HUDEP-2 (cell line): ENCODE results near the gene STIL.
A peak's percentile ranks its signal among the peaks of the same experiment; 100 is the strongest.

Source experiments
- DNase-seq, 76 experiments: peaks; one replicate each; lab custom pipeline; 2025; ENCODE audit not compliant: unreplicated experiment in 76 of 76; lab: John Stamatoyannopoulos, UW

Gene STIL

GRCh38 chr1:47224676-47225399 is 89.1 kb downstream of the STIL start:
- peak in 12 of 76 experiments; percentile 16 to 48 (median 28) for DNase-seq

- DNase-seq = no peak
These were observed 89.8 kb downstream of the STIL start for GRCh38 chr1:47223921-47224675.

GRCh38 chr1:47223174-47223920 is 90.6 kb downstream of the STIL start:
- no peak for DNase-seq

GRCh38 chr1:47222476-47222875 is 91.5 kb downstream of the STIL start:
- no peak for DNase-seq

DNA sequence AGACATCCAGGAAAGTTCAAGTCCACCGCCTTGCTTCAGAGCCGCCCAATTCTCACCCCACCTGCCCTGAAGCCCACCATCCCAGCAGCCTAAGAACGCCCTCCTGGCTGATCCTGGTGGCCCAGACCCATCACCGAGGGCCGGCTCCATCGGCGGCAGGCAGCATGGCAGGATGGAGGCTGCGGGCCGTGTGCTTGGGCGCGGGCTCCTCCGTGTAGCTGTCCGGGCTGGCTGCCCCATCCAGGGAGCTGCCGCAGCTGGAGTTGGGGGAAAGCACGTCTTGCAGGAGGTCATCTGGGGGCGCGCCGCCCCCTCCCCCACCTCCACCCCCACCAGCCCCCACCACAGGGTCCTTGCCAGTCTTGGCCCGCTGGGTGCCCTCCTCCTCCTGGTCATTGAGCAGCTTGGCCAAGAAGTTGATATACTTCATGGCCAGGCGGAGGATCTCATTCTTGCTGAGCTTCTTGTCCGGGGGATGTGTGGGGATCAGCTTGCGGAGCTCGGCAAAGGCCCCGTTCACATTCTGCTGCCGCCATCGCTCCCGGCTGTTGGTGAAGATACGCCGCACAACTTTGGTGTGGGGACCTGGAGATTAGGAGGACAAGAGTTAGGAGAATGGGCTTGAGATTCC is 94.2 kb downstream of the STIL start:
- no peak for DNase-seq

- no peak for DNase-seq
These were observed 94.9 kb downstream of the STIL start for GRCh38 chr1:47219001-47219400.

GRCh38 chr1:47216278-47217059 is 97.5 kb downstream of the STIL start:
- DNase-seq = no peak

DNA sequence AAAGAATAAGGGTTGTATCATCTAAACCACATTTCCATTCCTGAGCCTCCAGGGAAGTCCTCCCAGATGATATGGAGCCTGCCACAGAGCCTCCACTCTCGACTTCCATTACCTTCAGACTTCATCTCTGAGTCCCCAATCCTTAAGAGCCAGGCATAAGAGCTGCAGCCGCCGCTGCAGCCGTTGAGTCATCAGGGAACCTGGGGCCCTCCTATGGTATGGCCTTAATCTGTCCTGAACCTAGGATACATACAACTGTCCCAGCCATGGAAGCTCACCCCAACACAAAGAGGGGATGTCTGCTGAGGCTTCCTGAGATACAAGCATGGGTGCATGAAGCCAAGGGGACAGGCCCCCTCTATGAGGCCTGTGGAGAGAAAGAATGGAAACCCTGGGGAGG is 98.2 kb downstream of the STIL start:
- DNase-seq = no peak

DNA sequence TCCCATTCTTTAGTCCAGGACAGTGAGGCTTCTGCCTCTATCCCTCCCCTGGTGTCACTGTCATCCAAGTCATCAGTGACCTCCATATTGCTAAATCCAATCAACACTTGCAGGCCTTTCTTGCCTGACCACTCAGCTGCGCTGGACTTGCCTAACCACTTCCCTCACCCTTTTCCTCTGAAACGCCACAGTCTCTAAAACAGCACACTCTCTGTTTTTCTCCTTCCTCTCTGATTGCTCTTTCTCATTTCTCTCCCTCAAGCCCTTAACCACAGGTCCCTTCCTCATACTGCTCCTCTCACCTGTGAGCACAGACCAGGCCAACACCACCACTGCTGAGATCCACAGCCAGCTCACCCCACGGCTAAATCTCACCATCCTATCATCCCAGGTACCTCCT is 99.4 kb downstream of the STIL start:
- no peak for DNase-seq

- peak in 75 of 76 experiments; percentile 25 to 89 (median 71) for DNase-seq
These were observed 100.5 kb downstream of the STIL start for GRCh38 chr1:47213230-47213963.

DNA sequence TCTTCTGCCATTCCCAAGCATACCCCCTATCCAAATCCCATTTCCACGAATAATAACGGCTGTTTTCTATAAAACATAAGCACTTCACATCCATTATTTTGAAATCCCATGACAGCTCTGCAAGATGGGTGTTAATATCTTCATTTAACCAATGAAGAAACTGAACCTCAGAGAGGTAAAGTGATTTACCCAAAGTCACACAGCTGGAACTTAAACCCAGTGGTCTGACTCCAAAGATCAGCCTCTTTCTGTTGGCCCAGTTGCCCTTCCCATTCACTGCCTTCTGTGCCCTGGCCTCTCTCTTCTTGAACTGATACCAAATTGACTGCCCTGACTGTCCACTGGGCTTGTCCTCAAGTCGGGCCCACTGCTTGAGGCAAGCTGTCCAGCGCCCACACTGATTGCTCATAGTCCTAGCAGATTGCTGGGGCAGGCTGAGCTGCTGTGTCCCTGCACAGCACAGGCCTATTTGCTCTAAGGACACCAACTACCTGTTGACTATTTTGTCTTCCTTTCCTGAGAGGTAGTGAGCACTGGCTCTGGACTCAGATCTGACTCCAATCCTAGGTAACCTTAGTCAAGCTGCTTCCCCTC is 101.2 kb downstream of the STIL start:
- no peak for DNase-seq

DNA sequence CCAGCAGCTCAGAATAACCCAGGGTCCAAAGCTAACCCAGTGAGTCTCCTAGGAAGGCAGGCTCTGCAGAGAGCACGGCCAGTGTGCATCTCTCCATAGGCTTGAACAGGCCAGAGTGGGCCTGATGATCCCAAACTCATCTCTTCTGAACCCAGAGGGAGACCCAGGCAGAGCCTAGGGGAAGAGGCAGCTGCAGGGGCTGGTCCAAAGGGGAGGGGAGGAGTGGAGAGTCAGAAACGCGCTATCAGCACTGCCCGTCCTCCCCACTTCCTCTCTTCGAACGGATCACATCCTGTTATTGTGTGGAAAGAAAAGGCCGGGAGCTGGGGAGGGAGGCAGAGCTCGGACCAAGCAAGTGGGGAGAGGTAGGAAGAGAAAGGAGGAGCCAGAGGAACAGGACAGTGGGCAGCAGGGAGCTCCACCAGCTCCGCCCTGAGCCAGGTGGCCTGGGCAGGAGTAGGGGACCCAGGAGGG is 102.1 kb downstream of the STIL start:
- DNase-seq = peak in 2 of 76 experiments; percentile 9 to 18

GRCh38 chr1:47210666-47211065 is 103.3 kb downstream of the STIL start:
- no peak for DNase-seq

GRCh38 chr1:47209725-47210325 is 104.1 kb downstream of the STIL start:
- no peak for DNase-seq

- no peak for DNase-seq
These were observed 104.9 kb downstream of the STIL start for GRCh38 chr1:47209091-47209490.

DNA sequence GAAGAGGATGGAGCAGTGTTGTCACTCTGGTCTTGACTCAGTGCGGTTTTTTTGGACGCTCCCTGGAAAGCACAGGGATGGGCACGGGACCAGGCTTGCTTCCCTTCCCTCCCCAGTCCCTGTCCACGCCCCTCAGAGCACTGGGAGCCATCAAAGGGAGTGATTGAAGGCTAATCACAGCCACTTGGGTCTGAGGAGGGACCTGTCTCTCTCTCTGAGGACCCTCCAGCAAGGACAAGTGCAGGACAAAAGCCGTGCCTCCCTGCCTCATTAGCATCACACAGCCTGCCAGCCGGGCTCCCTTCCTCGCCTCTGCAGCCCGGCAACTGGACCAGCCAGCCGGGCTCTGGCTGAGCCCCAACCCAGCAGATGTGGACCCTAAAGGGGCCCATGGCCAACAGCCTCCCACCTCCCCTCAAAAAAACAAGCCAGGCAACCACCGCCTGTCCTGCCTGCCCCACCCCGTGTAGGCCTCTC is 105.5 kb downstream of the STIL start:
- DNase-seq = no peak

GRCh38 chr1:47207803-47208373 is 106.1 kb downstream of the STIL start:
- no peak for DNase-seq

GRCh38 chr1:47205918-47206317 is 108.0 kb downstream of the STIL start:
- no peak for DNase-seq
